H1 (cell line): ENCODE data around the gene ABCB11. TPM values are rescaled to one million over a fixed set of nuclear protein-coding genes. Genes with fewer than 3 reads are reported as not detected.

Source experiments
- CTCF ChIA-PET: fragments of 300-600 bp; sonication (Branson Sonifier 250); formaldehyde crosslinking; loops from one replicate; lab custom pipeline; 2021; ENCODE audit not compliant: partially characterized antibody; lab: Charles Lee
- POLR2A ChIA-PET: fragments of 300-600 bp; sonication (Branson Sonifier 250); formaldehyde crosslinking; loops from one replicate; lab custom pipeline; 2021; ENCODE audit warnings: inconsistent platforms; ENCODE audit not compliant: partially characterized antibody; lab: Charles Lee
- DNase-seq, 2 experiments: peaks; one replicate each; pipeline versions ENCODE4 v3.0.0 to v3.0.0-alpha.2; 2010 to 2022; ENCODE audit warnings: low spot score in 2 of 2, low read depth in 1 of 2, mixed read lengths in 1 of 2
- FAIRE-seq: peaks from 2 replicates; lab custom pipeline; 2011; peaks lifted over from hg19 to GRCh38; lab: Jason Lieb, UNC
- H2AFZ ChIP-seq: 2 replicates; pipeline ENCODE4 v1.8.1; 2012; ENCODE audit warnings: low read length, inconsistent platforms
- H2AK5ac ChIP-seq: 2 replicates; pipeline ENCODE4 v1.6.1; 2013; ENCODE audit warnings: low read depth, low read length
- H2BK120ac ChIP-seq: replicated peaks from 2 replicates; pipeline ENCODE3; 2013; ENCODE audit warnings: low read depth, low read length, inconsistent platforms
- H2BK12ac ChIP-seq: 2 replicates; pipeline ENCODE4 v1.6.1; 2013; ENCODE audit warnings: low read depth, low read length
- H2BK15ac ChIP-seq: 2 replicates; pipeline ENCODE4 v1.6.1; 2013; ENCODE audit warnings: low read length
- H2BK20ac ChIP-seq: 2 replicates; pipeline ENCODE4 v1.6.1; 2013; ENCODE audit warnings: low read length
- H2BK5ac ChIP-seq: 2 replicates; pipeline ENCODE4 v1.6.1; 2013; ENCODE audit warnings: low read depth, low read length
- H3K14ac ChIP-seq: 2 replicates; pipeline ENCODE4 v1.6.1; 2013; ENCODE audit warnings: inconsistent platforms; ENCODE audit not compliant: insufficient read length
- H3K18ac ChIP-seq: 2 replicates; pipeline ENCODE4 v1.6.1; 2013; ENCODE audit warnings: low read length; ENCODE audit errors: extremely low read depth
- H3K23ac ChIP-seq: 2 replicates; pipeline ENCODE4 v1.6.1; 2013; ENCODE audit warnings: inconsistent platforms; ENCODE audit not compliant: insufficient read length
- H3K23me2 ChIP-seq: 2 replicates; pipeline ENCODE4 v1.6.1; 2013; ENCODE audit warnings: low read depth, low read length
- H3K27ac ChIP-seq: 2 replicates; pipeline ENCODE4 v1.6.1; 2011; ENCODE audit warnings: low read depth, low read length, inconsistent platforms
- H3K27me3 ChIP-seq, 4 experiments: replicated peaks in 1 of 4; 1 replicate in 1 of 4; 2 replicates in 3 of 4; pipeline versions ENCODE4 v1.6.1 to v1.8.1; 2011 to 2013; ENCODE audit warnings: low read length in 3 of 4, mild to moderate bottlenecking in 3 of 4, inconsistent platforms in 2 of 4, mixed read lengths in 2 of 4, moderate library complexity in 1 of 4; ENCODE audit not compliant: control insufficient read depth in 3 of 4, insufficient read depth in 3 of 4; ENCODE audit errors: extremely low read depth in 1 of 4
- H3K36me3 ChIP-seq, 4 experiments: 2 replicates each; pipeline versions ENCODE4 v1.6.1 to v1.8.1; 2011 to 2013; ENCODE audit warnings: mild to moderate bottlenecking in 4 of 4, low read length in 3 of 4, moderate library complexity in 2 of 4, control low read depth in 1 of 4, inconsistent platforms in 1 of 4; ENCODE audit not compliant: insufficient read depth in 4 of 4, control insufficient read depth in 2 of 4
- H3K4ac ChIP-seq: replicated peaks from 2 replicates; pipeline ENCODE3; 2013; ENCODE audit warnings: low read length, low read depth, mixed read lengths, inconsistent platforms; ENCODE audit not compliant: insufficient read length
- H3K4me1 ChIP-seq, 4 experiments: replicated peaks in 1 of 4; 1 replicate in 1 of 4; 2 replicates in 3 of 4; pipeline versions ENCODE4 v1.6.1 to v1.8.1; 2011 to 2013; ENCODE audit warnings: low read length in 3 of 4, inconsistent platforms in 2 of 4, mixed read lengths in 1 of 4; ENCODE audit not compliant: insufficient read depth in 4 of 4, control insufficient read depth in 3 of 4
- H3K4me2 ChIP-seq, 2 experiments: 2 replicates each; pipeline versions ENCODE4 v1.6.1 to v1.8.1; 2011 to 2013; ENCODE audit warnings: low read depth in 2 of 2, low read length in 2 of 2, control low read depth in 1 of 2, inconsistent platforms in 1 of 2, mild to moderate bottlenecking in 1 of 2; ENCODE audit not compliant: insufficient read depth in 1 of 2
- H3K4me3 ChIP-seq, 4 experiments: fragments of 200-600, 300-600 bp in 1 of 4; sonication (generic), shearing (Covaris generic), sonication (Bioruptor Twin) in 1 of 4; 2 replicates each; pipeline versions ENCODE4 v1.5.1 to v1.8.1; 2011 to 2016; ENCODE audit warnings: low read length in 4 of 4, low read depth in 3 of 4, control low read depth in 2 of 4, inconsistent platforms in 2 of 4, mild to moderate bottlenecking in 2 of 4, mixed read lengths in 1 of 4, moderate library complexity in 1 of 4; ENCODE audit not compliant: insufficient read depth in 2 of 4; ENCODE audit errors: extremely low read depth in 1 of 4
- H3K56ac ChIP-seq: replicated peaks from 2 replicates; pipeline ENCODE3; 2013; ENCODE audit warnings: low read depth, mild to moderate bottlenecking, mixed read lengths, low read length, inconsistent platforms; ENCODE audit not compliant: insufficient read length
- H3K79me1 ChIP-seq: 2 replicates; pipeline ENCODE4 v1.6.1; 2013; ENCODE audit warnings: low read depth, low read length, control low read depth
- H3K79me2 ChIP-seq, 2 experiments: 2 replicates each; pipeline versions ENCODE4 v1.6.1 to v1.8.1; 2012 to 2013; ENCODE audit warnings: low read length in 2 of 2, mild to moderate bottlenecking in 2 of 2, inconsistent platforms in 1 of 2; ENCODE audit not compliant: insufficient read depth in 2 of 2, control insufficient read depth in 1 of 2
- H3K9ac ChIP-seq, 4 experiments: replicated peaks in 1 of 4; 1 replicate in 1 of 4; 2 replicates in 3 of 4; pipeline versions ENCODE4 v1.6.1 to v1.8.1; 2011 to 2013; ENCODE audit warnings: low read depth in 3 of 4, low read length in 3 of 4, control low read depth in 2 of 4, mild to moderate bottlenecking in 2 of 4, moderate library complexity in 2 of 4, inconsistent platforms in 1 of 4; ENCODE audit errors: extremely low read depth in 1 of 4
- H3K9me3 ChIP-seq, 2 experiments: 2 replicates each; pipeline versions ENCODE4 v1.6.1 to v1.8.1; 2012 to 2013; ENCODE audit warnings: mild to moderate bottlenecking in 2 of 2, moderate library complexity in 2 of 2, control low read depth in 1 of 2, inconsistent platforms in 1 of 2, low read depth in 1 of 2, low read length in 1 of 2, mixed read lengths in 1 of 2; ENCODE audit not compliant: insufficient read depth in 2 of 2
- H4K20me1 ChIP-seq, 2 experiments: replicated peaks in 1 of 2; 2 replicates each; pipeline versions ENCODE3 to v1.8.1; 2011 to 2013; ENCODE audit warnings: inconsistent platforms in 2 of 2, low read length in 2 of 2, mild to moderate bottlenecking in 1 of 2; ENCODE audit not compliant: insufficient read depth in 2 of 2, control insufficient read depth in 1 of 2
- H4K5ac ChIP-seq: 2 replicates; pipeline ENCODE4 v1.6.1; 2013; ENCODE audit warnings: low read length, low read depth, mixed read lengths, inconsistent platforms; ENCODE audit not compliant: insufficient read length
- H4K8ac ChIP-seq: 2 replicates; pipeline ENCODE4 v1.8.0; 2013; ENCODE audit warnings: mild to moderate bottlenecking, moderate library complexity, low read length, inconsistent platforms; ENCODE audit not compliant: insufficient read depth; ENCODE audit errors: extremely low read depth
- H4K91ac ChIP-seq: replicated peaks from 2 replicates; pipeline ENCODE3; 2013; ENCODE audit warnings: low read length, mixed read lengths, inconsistent platforms; ENCODE audit not compliant: insufficient read length
- ASH2L ChIP-seq: fragments of 200-600, 300-600 bp; sonication (generic); IDR thresholded peaks from one replicate; pipeline ENCODE4 v1.7.1; 2017; ENCODE audit warnings: low read length
- CEBPB ChIP-seq: IDR thresholded peaks from 2 replicates; pipeline ENCODE4 v1.6.1; 2012; ENCODE audit warnings: low read depth, low read length
- CREB1 ChIP-seq: IDR thresholded peaks from 2 replicates; pipeline ENCODE4 v1.6.1; 2012; ENCODE audit warnings: inconsistent platforms
- CTBP2 ChIP-seq: IDR thresholded peaks from 2 replicates; pipeline ENCODE4 v1.7.0; 2011; ENCODE audit warnings: borderline replicate concordance, mild to moderate bottlenecking, moderate library complexity, mixed read lengths, low read length; ENCODE audit not compliant: insufficient read depth, insufficient read length
- FOSL1 ChIP-seq: IDR thresholded peaks from 2 replicates; pipeline ENCODE4 v1.6.1; 2011; ENCODE audit warnings: mild to moderate bottlenecking, low read depth, low read length, moderate library complexity; ENCODE audit not compliant: insufficient read depth
- GABPA ChIP-seq: IDR thresholded peaks from 2 replicates; pipeline ENCODE4 v1.6.1; 2011; ENCODE audit warnings: mild to moderate bottlenecking, low read length, moderate library complexity, borderline replicate concordance; ENCODE audit not compliant: insufficient read depth
- JUND ChIP-seq: IDR thresholded peaks from 2 replicates; pipeline ENCODE4 v1.6.1; 2011; ENCODE audit warnings: mild to moderate bottlenecking, improper control_type of control experiment, low read length
- NANOG ChIP-seq: IDR thresholded peaks from 2 replicates; pipeline ENCODE4 v1.6.1; 2011; ENCODE audit warnings: low read length, low read depth, mild to moderate bottlenecking, inconsistent platforms; ENCODE audit not compliant: insufficient read depth, poor library complexity, severe bottlenecking
- POLR2AphosphoS5 ChIP-seq: IDR thresholded peaks from 2 replicates; pipeline ENCODE4 v1.6.1; 2011; ENCODE audit warnings: low read depth, low read length
- POU5F1 ChIP-seq: IDR thresholded peaks from 2 replicates; pipeline ENCODE4 v1.6.1; 2011; ENCODE audit warnings: low read depth, mild to moderate bottlenecking, low read length, moderate library complexity
- RAD21 ChIP-seq, 2 experiments: IDR thresholded peaks in 1 of 2; conservative IDR thresholded peaks in 1 of 2; 2 replicates each; pipeline ENCODE4 v1.6.1; 2011; ENCODE audit warnings: low read depth in 2 of 2, low read length in 2 of 2, improper control_type of control experiment in 1 of 2, inconsistent platforms in 1 of 2, mild to moderate bottlenecking in 1 of 2, moderate library complexity in 1 of 2
- SP2 ChIP-seq: IDR thresholded peaks from 2 replicates; pipeline ENCODE4 v1.6.1; 2012; ENCODE audit warnings: mild to moderate bottlenecking, low read length, inconsistent platforms
- TBP ChIP-seq: IDR thresholded peaks from 2 replicates; pipeline ENCODE4 v1.6.1; 2011; ENCODE audit warnings: low read depth, low read length, improper control_type of control experiment
- ZNF274 ChIP-seq: IDR thresholded peaks from 2 replicates; pipeline ENCODE4 v1.7.0; 2012; ENCODE audit warnings: low read length, borderline replicate concordance; ENCODE audit errors: extremely low read depth
- WGBS, 2 experiments: shearing (Covaris generic) in 1 of 2; methylation state at CpG; one replicate each; pipeline versions ENCODE4 v1.1.6 to v1.1.7; 2013 to 2015; ENCODE audit warnings: low lambda C conversion rate in 2 of 2, mixed read lengths in 2 of 2, inconsistent platforms in 1 of 2, low coverage in 1 of 2, missing lambda C conversion rate in 1 of 2; ENCODE audit not compliant: insufficient replicate concordance in 2 of 2, insufficient coverage in 1 of 2, insufficient read length in 1 of 2; ENCODE audit errors: extremely low coverage in 1 of 2, missing lambda C conversion rate in 1 of 2; 5-methylcytosine and 5-hydroxymethylcytosine counted together
- polyA plus RNA-seq, 7 experiments: library from polyadenylated mRNA; depleted of rRNA in 3 of 7; stranded (reverse) in 5 of 7; unstranded in 2 of 7; fragments of >200 nt in 5 of 7; fragments of 200-250 nt in 2 of 7; gene quantifications; 1 replicate in 5 of 7; 2 replicates in 1 of 7; 4 replicates in 1 of 7; pipeline versions ENCODE4 v1.2.1 to v1.2.3, GENCODE V29; 2011 to 2013; ENCODE audit warnings: missing spikeins in 2 of 7, mixed read lengths in 2 of 7
- total RNA-seq: library from RNA; stranded (reverse); fragmentation: NEBNext Ultra II Directional; extraction: Animal tissue kit (Norgen Biotek cat#: 25700); gene quantifications from 2 replicates; pipeline ENCODE4 v1.2.1, GENCODE V29; 2021

ABCB11 gene
- total and polyA plus RNA-seq, 2 of the 8 experiments (the other 6 are each of a cell fraction or from before 2014, with no cell fraction given), result not detected

DNA sequence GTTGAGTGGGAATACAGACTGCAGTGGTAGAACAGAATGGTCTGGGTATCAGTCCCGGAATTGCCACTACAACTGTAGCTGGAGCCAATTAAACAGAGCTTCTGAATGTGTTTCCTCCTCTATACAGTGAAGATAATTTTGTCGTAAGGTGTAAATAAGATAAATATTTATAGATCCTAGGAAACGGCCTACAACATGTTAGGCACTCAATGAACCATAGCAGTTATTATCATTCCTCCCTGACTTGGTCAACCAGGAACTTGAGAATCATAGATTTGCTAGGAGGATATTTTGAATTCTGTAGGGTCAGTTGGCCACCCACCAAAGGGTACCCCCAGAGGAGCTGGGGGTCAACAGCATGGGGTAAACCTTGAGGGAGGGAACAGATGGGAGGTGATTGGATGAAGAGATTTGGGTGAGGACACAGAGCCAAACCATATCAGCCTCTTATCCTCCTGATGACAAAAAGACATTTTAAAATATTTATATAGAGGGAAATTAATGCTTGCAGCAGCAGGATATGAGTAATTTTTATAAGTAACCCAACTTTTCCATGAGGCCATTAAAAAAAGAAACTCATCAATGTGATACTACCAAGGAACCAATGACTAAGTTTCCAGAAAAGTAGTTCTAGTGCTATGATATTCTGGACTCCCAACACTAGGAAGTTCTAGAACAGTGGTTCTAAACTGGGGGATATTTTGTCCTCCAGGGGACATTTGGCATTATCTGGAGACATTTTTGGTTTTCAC, 42.3 kb upstream of the ABCB11 start:
- no peak overlapping the region for H2BK20ac ChIP-seq
- no peaks in the 10 kb centered on the region for H3K4me1 ChIP-seq
- DNase-seq, result no peak
- H3K4me2 ChIP-seq, result no peak overlapping the region
- TF ChIP-seq RAD21 (IDR thresholded peaks at IDR 0.05 in 1 of 2, conservative IDR thresholded peaks at IDR 0.05 in 1 of 2; ENCODE audit: low read depth in 2 of 2, low read length in 2 of 2) (no peak), SP2 (no peak), POLR2AphosphoS5 (no peak), TBP (no peak), JUND (no peak), CTBP2 (no peak), ASH2L (no peak), NANOG (no peak), FOSL1 (no peak), GABPA (no peak), POU5F1 (no peak), CREB1 (no peak), CEBPB (no peak), ZNF274 (no peak)
- no peaks in the 10 kb centered on the region for H3K9me3 ChIP-seq
- no peaks in the 10 kb centered on the region for H3K79me1 ChIP-seq
- FAIRE-seq, result no peak
- H3K27me3 ChIP-seq, result no peaks in the 10 kb centered on the region
- no peak overlapping the region for H2AK5ac ChIP-seq
- H3K27ac ChIP-seq, result no peak overlapping the region
- H3K23ac ChIP-seq, result no peak overlapping the region
- WGBS, 2 experiments, result 89% methylated on average over 3 of the region's 3 CpGs; no CpG with 5 or more reads in 1 of the 2 experiments
- H4K5ac ChIP-seq, result no peak overlapping the region
- H4K20me1 ChIP-seq, result no peaks in the 10 kb centered on the region
- H3K14ac ChIP-seq, result no peak overlapping the region
- H2AFZ ChIP-seq, result no peak overlapping the region
- H2BK5ac ChIP-seq, result no peak overlapping the region
- no peaks in the 10 kb centered on the region for H3K79me2 ChIP-seq
- POLR2A ChIA-PET, result no interaction called here
- no peak overlapping the region for H3K4ac ChIP-seq
- no peak overlapping the region for H2BK15ac ChIP-seq
- no peaks in the 10 kb centered on the region for H3K23me2 ChIP-seq
- CTCF ChIA-PET, result no interaction called here
- H3K56ac ChIP-seq, result no peak overlapping the region
- H3K36me3 ChIP-seq, result no peaks in the 10 kb centered on the region
- no peak overlapping the region for H4K8ac ChIP-seq
- H3K18ac ChIP-seq, result no peak overlapping the region
- no peak overlapping the region for H2BK12ac ChIP-seq
- H3K4me3 ChIP-seq, result no peak overlapping the region
- H3K9ac ChIP-seq, result no peak overlapping the region
- no peak overlapping the region for H2BK120ac ChIP-seq
- H4K91ac ChIP-seq, result no peak overlapping the region
